ENCODE results near the gene FXYD5. TPM values are rescaled to one million over a fixed set of nuclear protein-coding genes. Genes with fewer than 3 reads are reported as not detected.

The FXYD5 gene
- polyA plus RNA-seq, 1 donor from 2014 or later, result not detected

GRCh38 chr19:35123573-35123972, 31.0 kb upstream of the FXYD5 start:
- no peak overlapping the region for H3K27ac ChIP-seq (ENCODE audit: low read length)
- no peaks in the 10 kb centered on the region for H4K20me1 ChIP-seq (ENCODE audit: insufficient read depth)
- H2AFZ ChIP-seq (ENCODE audit: low read depth, low read length), result no peak overlapping the region
- no peaks in the 10 kb centered on the region for H3K36me3 ChIP-seq (ENCODE audit: insufficient read depth, low read length)
- H3K9me3 ChIP-seq (ENCODE audit: low read length), result no peaks in the 10 kb centered on the region
- H3K9me2 ChIP-seq (ENCODE audit: insufficient read depth, low read length), result no peaks in the 10 kb centered on the region
- H3K4me3 ChIP-seq (ENCODE audit: low read length), result no peak overlapping the region
- no peak overlapping the region for H3K9ac ChIP-seq (ENCODE audit: low read length)
- TF ChIP-seq EZH2 (IDR thresholded peaks at IDR 0.05; ENCODE audit: borderline replicate concordance, insufficient read depth, low read length, poor library complexity, severe bottlenecking) (no peak), POLR2AphosphoS5 (IDR thresholded peaks at IDR 0.05) (no peak)
- H3K4me2 ChIP-seq (ENCODE audit: low read length), result no peak overlapping the region
- H3F3A ChIP-seq (ENCODE audit: insufficient read depth, low read length, poor library complexity, severe bottlenecking), result no peaks in the 10 kb centered on the region
- H3K27me3 ChIP-seq (ENCODE audit: insufficient read depth, low read depth, low read length), result no peaks in the 10 kb centered on the region
- H3K79me2 ChIP-seq (replicated peaks; ENCODE audit: insufficient read depth, low read length), result no peaks in the 10 kb centered on the region

- Histone ChIP-seq H3K27me3 (ENCODE audit: insufficient read depth, low read depth, low read length) (no peaks in the 10 kb centered on the region), H3K4me3 (ENCODE audit: low read length) (no peak overlapping the region), H3K9me2 (ENCODE audit: insufficient read depth, low read length) (no peaks in the 10 kb centered on the region), H3K9ac (ENCODE audit: low read length) (no peak overlapping the region), H2AFZ (ENCODE audit: low read depth, low read length) (no peak overlapping the region), H3K36me3 (ENCODE audit: insufficient read depth, low read length) (no peaks in the 10 kb centered on the region), H3K9me3 (ENCODE audit: low read length) (no peaks in the 10 kb centered on the region), H3K79me2 (replicated peaks; ENCODE audit: insufficient read depth, low read length) (no peaks in the 10 kb centered on the region), H3K27ac (ENCODE audit: low read length) (no peak overlapping the region), H3F3A (ENCODE audit: insufficient read depth, low read length, poor library complexity, severe bottlenecking) (no peaks in the 10 kb centered on the region), H3K4me2 (ENCODE audit: low read length) (no peak overlapping the region), H4K20me1 (ENCODE audit: insufficient read depth) (no peaks in the 10 kb centered on the region)
- no peak for TF ChIP-seq SMC3 (conservative IDR thresholded peaks at IDR 0.05; ENCODE audit: poor library complexity)
- TF ChIP-seq RAD21 (conservative IDR thresholded peaks at IDR 0.05), result no peak
- no peak for TF ChIP-seq EP300 (conservative IDR thresholded peaks at IDR 0.05; ENCODE audit: poor library complexity, severe bottlenecking)
- no peak for TF ChIP-seq POLR2AphosphoS5 (IDR thresholded peaks at IDR 0.05)
- TF ChIP-seq CTCF (IDR thresholded peaks at IDR 0.05; ENCODE audit: poor library complexity, severe bottlenecking), result no peak
- TF ChIP-seq TAF1 (IDR thresholded peaks at IDR 0.05; ENCODE audit: low read depth), result no peak
- TF ChIP-seq REST (IDR thresholded peaks at IDR 0.05; ENCODE audit: borderline replicate concordance), result no peak
- no peak for TF ChIP-seq MXI1 (conservative IDR thresholded peaks at IDR 0.05; ENCODE audit: poor library complexity, severe bottlenecking)
- TF ChIP-seq EZH2 (IDR thresholded peaks at IDR 0.05; ENCODE audit: borderline replicate concordance, insufficient read depth, low read length, poor library complexity, severe bottlenecking), result no peak
Measured at GRCh38 chr19:35124098-35125060, 30.2 kb upstream of the FXYD5 start.
